ENCODE data around the gene ZCCHC24. TPM values are rescaled to one million over a fixed set of nuclear protein-coding genes. Genes with fewer than 3 reads are reported as not detected.

Gene ZCCHC24
- total RNA-seq, 2 experiments from 2014 or later: 0.67 to 0.85 TPM

GRCh38 chr10:79354615-79355014, 90.8 kb downstream of the ZCCHC24 start:
- Mint-ChIP-seq H3K36me3 (ENCODE audit: low read depth) (peaks cover 89% of the 10 kb centered on the region), H3K4me3 (no peak overlapping the region), H3K4me1 (ENCODE audit: low read depth) (peaks cover 5% of the 10 kb centered on the region), H3K27ac (no peak overlapping the region), H3K27me3 (no peaks in the 10 kb centered on the region), H3K9me3 (no peaks in the 10 kb centered on the region)
- Histone ChIP-seq H3K4me3 (ENCODE audit: low read length) (no peak overlapping the region), H3K36me3 (ENCODE audit: insufficient read depth, low read length) (peaks cover 61% of the 10 kb centered on the region), H3K4me1 (ENCODE audit: insufficient read depth, low read length) (peaks cover 26% of the 10 kb centered on the region), H3K27ac (ENCODE audit: low read depth in 1 of 2, low read length in 2 of 2) (no peak overlapping the region), H3K27me3 (ENCODE audit: control insufficient read depth in 1 of 2, insufficient read depth in 2 of 2, low read length in 2 of 2) (no peaks in the 10 kb centered on the region), H3K9me3 (ENCODE audit: control insufficient read depth in 1 of 2, insufficient read depth in 1 of 2, low read length in 2 of 2) (no peaks in the 10 kb centered on the region)
- DNase-seq: peak in 2 of 14 experiments; percentile 6 to 12
- intact Hi-C loops (cut with DNase I, micrococcal nuclease): no loop called here
- ChIA-PET CTCF (no interaction called here), POLR2A (no interaction called here)
- ATAC-seq (ENCODE audit: poor library complexity): no peak
- TF ChIP-seq CTCF (IDR thresholded peaks at IDR 0.05): no peak

GRCh38 chr10:79354141-79354540, 91.3 kb downstream of the ZCCHC24 start:
- Histone ChIP-seq H3K36me3 (ENCODE audit: insufficient read depth, low read length) (peaks cover 65% of the 10 kb centered on the region), H3K9me3 (ENCODE audit: control insufficient read depth in 1 of 2, insufficient read depth in 1 of 2, low read length in 2 of 2) (no peaks in the 10 kb centered on the region), H3K4me1 (ENCODE audit: insufficient read depth, low read length) (peaks cover 31% of the 10 kb centered on the region), H3K4me3 (ENCODE audit: low read length) (no peak overlapping the region), H3K27me3 (ENCODE audit: control insufficient read depth in 1 of 2, insufficient read depth in 2 of 2, low read length in 2 of 2) (no peaks in the 10 kb centered on the region), H3K27ac (ENCODE audit: low read depth in 1 of 2, low read length in 2 of 2) (no peak overlapping the region)
- ATAC-seq (ENCODE audit: poor library complexity) (no peak), DNase-seq (peak in 1 of 14 experiments; percentile 20)
- Mint-ChIP-seq H3K27me3 (no peaks in the 10 kb centered on the region), H3K27ac (no peak overlapping the region), H3K9me3 (no peaks in the 10 kb centered on the region), H3K4me1 (ENCODE audit: low read depth) (peaks cover 10% of the 10 kb centered on the region), H3K36me3 (ENCODE audit: low read depth) (peaks cover 93% of the 10 kb centered on the region), H3K4me3 (no peak overlapping the region)
- ChIA-PET CTCF (no interaction called here), POLR2A (no interaction called here)
- TF ChIP-seq CTCF (IDR thresholded peaks at IDR 0.05): no peak
- intact Hi-C loops (cut with DNase I, micrococcal nuclease): no loop called here

GRCh38 chr10:79353726-79354125, 91.7 kb downstream of the ZCCHC24 start:
- ChIA-PET POLR2A (no interaction called here), CTCF (no interaction called here)
- H3K27me3 Mint-ChIP-seq: no peaks in the 10 kb centered on the region
- H3K36me3 Mint-ChIP-seq (ENCODE audit: low read depth): peaks cover 94% of the 10 kb centered on the region
- Histone ChIP-seq H3K27ac (ENCODE audit: low read depth in 1 of 2, low read length in 2 of 2) (no peak overlapping the region), H3K4me3 (ENCODE audit: low read length) (no peak overlapping the region), H3K4me1 (ENCODE audit: insufficient read depth, low read length) (peaks cover 35% of the 10 kb centered on the region), H3K36me3 (ENCODE audit: insufficient read depth, low read length) (peaks cover 69% of the 10 kb centered on the region), H3K27me3 (ENCODE audit: control insufficient read depth in 1 of 2, insufficient read depth in 2 of 2, low read length in 2 of 2) (no peaks in the 10 kb centered on the region), H3K9me3 (ENCODE audit: control insufficient read depth in 1 of 2, insufficient read depth in 1 of 2, low read length in 2 of 2) (no peaks in the 10 kb centered on the region)
- H3K4me1 Mint-ChIP-seq (ENCODE audit: low read depth): peaks cover 14% of the 10 kb centered on the region
- intact Hi-C loops (cut with DNase I, micrococcal nuclease): no loop called here
- no peak for TF ChIP-seq CTCF (IDR thresholded peaks at IDR 0.05)
- H3K4me3 Mint-ChIP-seq: no peak overlapping the region
- DNase-seq (peak in 2 of 14 experiments; percentile 11 to 16), ATAC-seq (ENCODE audit: poor library complexity) (no peak)
- no peaks in the 10 kb centered on the region for H3K9me3 Mint-ChIP-seq
- no peak overlapping the region for H3K27ac Mint-ChIP-seq

Data from CD4-positive, alpha-beta T cell (primary cell).